SH-SY5Y (cell line): ENCODE results near the gene GPX4.

Experiments
- GATA2 ChIP-seq: IDR thresholded peaks from 2 replicates; pipeline ENCODE4 v1.6.1; 2011; ENCODE audit warnings: mild to moderate bottlenecking, low read depth, low read length
- GATA3 ChIP-seq: IDR thresholded peaks from 2 replicates; pipeline ENCODE4 v1.6.1; 2011; ENCODE audit warnings: low read depth, mild to moderate bottlenecking, low read length, moderate library complexity

- TF ChIP-seq GATA3 (no peak), GATA2 (no peak)
Observed at GRCh38 chr19:1082165-1082927, 21.4 kb upstream of the GPX4 start.
